HG03432 (cell line): ENCODE measurements around the gene DOK1.
A peak's percentile ranks its signal among the peaks of the same experiment; 100 is the strongest.

Experiments used
- ATAC-seq: cut with Tn5 transposase; IDR thresholded peaks from one replicate; pipeline ENCODE4 v1.9.1; 2021; ENCODE audit warnings: mild to moderate bottlenecking, moderate library complexity; ENCODE audit not compliant: unreplicated experiment

The DOK1 gene

GRCh38 chr2:74525717-74526648 lies 28.5 kb upstream of the DOK1 start, which contains the start of gene DQX1:
Gene DQX1, minus strand, starts transcription at chr2:74526231. Its CDS starts 502 bp downstream, at chr2:74525729.
- ATAC-seq, result no peak

GRCh38 chr2:74526649-74527230 lies 27.8 kb upstream of the DOK1 start:
- ATAC-seq, result no peak

- no peak for ATAC-seq
Measured at GRCh38 chr2:74527741-74528140, 26.8 kb upstream of the DOK1 start.

GRCh38 chr2:74528600-74529356 lies 25.7 kb upstream of the DOK1 start:
- ATAC-seq, result peak; percentile 6

GRCh38 chr2:74529357-74530238 lies 24.9 kb upstream of the DOK1 start, which contains the start of the genes AUP1 and HTRA2:
Gene AUP1, minus strand, starts transcription at chr2:74529706. Its CDS starts 77 bp downstream, at chr2:74529629.
Gene HTRA2, plus strand, starts transcription at chr2:74529933. Its CDS starts 74 bp downstream, at chr2:74530007.
- peak; percentile 84 for ATAC-seq

GRCh38 chr2:74530239-74531187 lies 24.0 kb upstream of the DOK1 start:
- peak; percentile 29 for ATAC-seq

- ATAC-seq, result no peak
Measured at GRCh38 chr2:74531666-74532065, 22.9 kb upstream of the DOK1 start.

GRCh38 chr2:74532222-74532621 lies 22.3 kb upstream of the DOK1 start:
- no peak for ATAC-seq

GRCh38 chr2:74533464-74533863 lies 21.1 kb upstream of the DOK1 start:
- no peak for ATAC-seq

GRCh38 chr2:74534411-74534810 lies 20.1 kb upstream of the DOK1 start:
- no peak for ATAC-seq

- no peak for ATAC-seq
Measured at GRCh38 chr2:74535440-74535965, 19.0 kb upstream of the DOK1 start.

- no peak for ATAC-seq
Measured at GRCh38 chr2:74536166-74536950, 18.2 kb upstream of the DOK1 start.

- no peak for ATAC-seq
Measured at GRCh38 chr2:74537140-74537539, 17.4 kb upstream of the DOK1 start.

- ATAC-seq, result peak; percentile 54
Measured at GRCh38 chr2:74538881-74539339, 15.6 kb upstream of the DOK1 start.

GRCh38 chr2:74540291-74540690 lies 14.2 kb upstream of the DOK1 start:
- no peak for ATAC-seq

GRCh38 chr2:74542978-74543377 lies 11.5 kb upstream of the DOK1 start:
- ATAC-seq, result no peak

GRCh38 chr2:74544634-74545033 lies 9.9 kb upstream of the DOK1 start:
- no peak for ATAC-seq

- no peak for ATAC-seq
Measured at GRCh38 chr2:74546004-74546403, 8.5 kb upstream of the DOK1 start.
